ENCODE results near the gene SSR2.

SSR2 gene

GRCh38 chr1:156006666-156007376, 13.9 kb downstream of the SSR2 start:
- Histone ChIP-seq H3K27me3 (ENCODE audit: low read depth, low read length) (no peaks in the 10 kb centered on the region), H3K4me3 (ENCODE audit: low read depth in 1 of 2, low read length in 2 of 2) (no peak overlapping the region), H3K9me3 (ENCODE audit: control insufficient read depth in 1 of 2, low read length in 2 of 2) (no peaks in the 10 kb centered on the region), H3K4me1 (ENCODE audit: control insufficient read depth in 1 of 2, insufficient read depth in 2 of 2, low read length in 2 of 2) (no peaks in the 10 kb centered on the region), H3K27ac (ENCODE audit: low read length) (no peak overlapping the region), H3K36me3 (ENCODE audit: control insufficient read depth in 1 of 2, insufficient read depth in 2 of 2, low read length in 2 of 2) (peaks cover 29 to 33% of the 10 kb centered on the region in 2 donors)

GRCh38 chr1:156004843-156005584, 15.7 kb downstream of the SSR2 start:
- Histone ChIP-seq H3K36me3 (ENCODE audit: control insufficient read depth in 1 of 2, insufficient read depth in 2 of 2, low read length in 2 of 2) (peaks cover 12 to 17% of the 10 kb centered on the region in 2 donors), H3K4me3 (ENCODE audit: low read depth in 1 of 2, low read length in 2 of 2) (no peak overlapping the region), H3K4me1 (ENCODE audit: control insufficient read depth in 1 of 2, insufficient read depth in 2 of 2, low read length in 2 of 2) (no peaks in the 10 kb centered on the region), H3K27ac (ENCODE audit: low read length) (no peak overlapping the region), H3K27me3 (ENCODE audit: low read depth, low read length) (no peaks in the 10 kb centered on the region), H3K9me3 (ENCODE audit: control insufficient read depth in 1 of 2, low read length in 2 of 2) (no peaks in the 10 kb centered on the region)

GRCh38 chr1:156003923-156004188, 16.9 kb downstream of the SSR2 start:
- peaks cover 4 to 6% of the 10 kb centered on the region in 2 donors for H3K36me3 ChIP-seq (ENCODE audit: control insufficient read depth in 1 of 2, insufficient read depth in 2 of 2, low read length in 2 of 2)
- no peaks in the 10 kb centered on the region for H3K9me3 ChIP-seq (ENCODE audit: control insufficient read depth in 1 of 2, low read length in 2 of 2)
- H3K4me3 ChIP-seq (ENCODE audit: low read depth in 1 of 2, low read length in 2 of 2) = no peak overlapping the region
- H3K4me1 ChIP-seq (ENCODE audit: control insufficient read depth in 1 of 2, insufficient read depth in 2 of 2, low read length in 2 of 2) = no peaks in the 10 kb centered on the region
- H3K27me3 ChIP-seq (ENCODE audit: low read depth, low read length) = no peaks in the 10 kb centered on the region
- H3K27ac ChIP-seq (ENCODE audit: low read length) = no peak overlapping the region

- peak overlapping the region in 1 of 2 donors; percentile 39 for H3K4me3 ChIP-seq (ENCODE audit: low read depth in 1 of 2, low read length in 2 of 2)
- no peaks in the 10 kb centered on the region for H3K9me3 ChIP-seq (ENCODE audit: control insufficient read depth in 1 of 2, low read length in 2 of 2)
- no peaks in the 10 kb centered on the region for H3K4me1 ChIP-seq (ENCODE audit: control insufficient read depth in 1 of 2, insufficient read depth in 2 of 2, low read length in 2 of 2)
- H3K27me3 ChIP-seq (ENCODE audit: low read depth, low read length) = no peaks in the 10 kb centered on the region
- H3K36me3 ChIP-seq (ENCODE audit: control insufficient read depth in 1 of 2, insufficient read depth in 2 of 2, low read length in 2 of 2) = no peaks in the 10 kb centered on the region
- H3K27ac ChIP-seq (ENCODE audit: low read length) = peak overlapping the region; percentile 47
Observed at GRCh38 chr1:156002188-156002911, 18.4 kb downstream of the SSR2 start.

DNA sequence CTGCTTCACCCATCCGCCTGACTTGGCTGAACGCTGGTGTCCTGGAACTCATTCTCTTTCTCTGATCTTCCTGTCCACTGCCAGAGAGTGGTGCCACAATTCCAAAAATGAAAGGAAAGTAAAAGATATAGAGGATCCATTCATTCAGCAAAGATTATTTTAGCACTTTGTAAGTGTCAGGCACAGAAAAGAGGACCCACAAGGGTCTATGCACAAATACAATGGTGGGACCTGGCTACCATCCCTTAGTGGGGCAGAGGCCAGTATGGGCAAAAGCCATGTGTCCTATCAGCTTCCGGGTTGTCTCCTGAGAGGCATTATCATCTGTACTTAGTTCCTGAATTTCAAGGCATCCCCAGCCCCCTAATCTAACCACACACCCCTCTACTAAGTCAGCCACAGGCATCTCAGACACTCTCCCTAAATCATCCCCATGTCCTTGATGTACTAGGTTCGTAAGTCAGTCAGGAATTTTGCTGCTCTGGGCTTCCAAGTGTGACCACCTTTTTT, 19.0 kb downstream of the SSR2 start:
- Histone ChIP-seq H3K4me3 (ENCODE audit: low read depth in 1 of 2, low read length in 2 of 2) (peak overlapping the region in 1 of 2 donors; percentile 39), H3K27ac (ENCODE audit: low read length) (no peak overlapping the region), H3K36me3 (ENCODE audit: control insufficient read depth in 1 of 2, insufficient read depth in 2 of 2, low read length in 2 of 2) (no peaks in the 10 kb centered on the region), H3K27me3 (ENCODE audit: low read depth, low read length) (no peaks in the 10 kb centered on the region), H3K4me1 (ENCODE audit: control insufficient read depth in 1 of 2, insufficient read depth in 2 of 2, low read length in 2 of 2) (no peaks in the 10 kb centered on the region), H3K9me3 (ENCODE audit: control insufficient read depth in 1 of 2, low read length in 2 of 2) (no peaks in the 10 kb centered on the region)

DNA sequence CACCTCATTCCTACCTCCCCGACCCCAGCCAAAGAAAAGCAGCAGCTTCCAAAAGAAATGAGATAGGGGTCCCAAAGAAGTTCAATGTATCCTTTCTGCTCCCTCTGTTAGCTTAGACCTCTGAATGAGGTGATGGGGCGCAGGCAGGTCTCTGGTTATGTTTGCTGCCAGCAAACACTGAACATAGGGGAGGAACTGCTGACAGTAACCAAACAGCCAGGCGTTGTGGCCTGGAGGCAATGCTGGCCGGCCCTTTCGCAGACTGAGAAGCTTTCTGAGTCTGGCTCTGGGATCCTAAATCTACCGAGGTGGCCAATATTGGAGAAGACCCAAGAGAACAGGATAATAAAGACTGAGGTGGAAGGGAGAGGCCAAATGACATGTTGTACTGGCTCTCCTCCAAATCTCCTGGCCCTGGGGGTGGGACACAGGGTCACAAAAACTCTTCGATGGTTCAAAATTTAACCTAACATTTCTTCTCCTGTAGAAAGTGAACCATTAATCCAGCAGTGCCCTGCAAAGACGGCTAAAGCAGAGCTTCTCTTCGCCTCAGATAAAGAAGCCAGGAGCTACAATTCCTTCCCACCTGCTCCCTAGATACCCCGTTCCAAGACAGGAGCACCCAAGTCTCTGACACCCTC, 19.6 kb downstream of the SSR2 start:
- H3K9me3 ChIP-seq (ENCODE audit: control insufficient read depth in 1 of 2, low read length in 2 of 2) = no peaks in the 10 kb centered on the region
- no peak overlapping the region for H3K4me3 ChIP-seq (ENCODE audit: low read depth in 1 of 2, low read length in 2 of 2)
- no peak overlapping the region for H3K27ac ChIP-seq (ENCODE audit: low read length)
- H3K27me3 ChIP-seq (ENCODE audit: low read depth, low read length) = no peaks in the 10 kb centered on the region
- H3K36me3 ChIP-seq (ENCODE audit: control insufficient read depth in 1 of 2, insufficient read depth in 2 of 2, low read length in 2 of 2) = no peaks in the 10 kb centered on the region
- no peaks in the 10 kb centered on the region for H3K4me1 ChIP-seq (ENCODE audit: control insufficient read depth in 1 of 2, insufficient read depth in 2 of 2, low read length in 2 of 2)

GRCh38 chr1:155999964-156000363, 20.8 kb downstream of the SSR2 start:
- H3K27me3 ChIP-seq (ENCODE audit: low read depth, low read length) = no peaks in the 10 kb centered on the region
- H3K4me3 ChIP-seq (ENCODE audit: low read depth in 1 of 2, low read length in 2 of 2) = no peak overlapping the region
- no peak overlapping the region for H3K27ac ChIP-seq (ENCODE audit: low read length)
- H3K36me3 ChIP-seq (ENCODE audit: control insufficient read depth in 1 of 2, insufficient read depth in 2 of 2, low read length in 2 of 2) = no peaks in the 10 kb centered on the region
- no peaks in the 10 kb centered on the region for H3K4me1 ChIP-seq (ENCODE audit: control insufficient read depth in 1 of 2, insufficient read depth in 2 of 2, low read length in 2 of 2)
- H3K9me3 ChIP-seq (ENCODE audit: control insufficient read depth in 1 of 2, low read length in 2 of 2) = no peaks in the 10 kb centered on the region

DNA sequence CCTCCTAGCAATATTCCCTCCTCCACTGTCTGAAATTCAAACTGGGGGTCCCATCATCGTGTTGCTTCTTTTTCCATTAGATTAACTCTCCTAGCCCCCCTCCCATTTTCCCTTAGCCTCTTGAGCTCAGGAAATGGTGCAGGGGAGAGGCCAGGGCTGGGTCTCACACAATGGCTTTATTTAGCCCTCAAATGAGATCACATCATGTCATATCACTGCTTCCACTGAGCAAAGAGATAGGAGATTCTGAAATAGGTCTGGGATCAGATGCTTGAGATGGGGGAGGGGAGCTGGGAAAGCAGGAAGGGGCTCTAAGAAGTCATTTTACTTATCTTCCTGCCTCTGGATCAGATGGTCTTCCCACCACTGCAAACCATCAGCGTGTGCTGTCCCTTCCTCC, 24.6 kb downstream of the SSR2 start:
- Histone ChIP-seq H3K9me3 (ENCODE audit: control insufficient read depth in 1 of 2, low read length in 2 of 2) (no peaks in the 10 kb centered on the region), H3K4me3 (ENCODE audit: low read depth in 1 of 2, low read length in 2 of 2) (no peak overlapping the region), H3K36me3 (ENCODE audit: control insufficient read depth in 1 of 2, insufficient read depth in 2 of 2, low read length in 2 of 2) (no peaks in the 10 kb centered on the region), H3K4me1 (ENCODE audit: control insufficient read depth in 1 of 2, insufficient read depth in 2 of 2, low read length in 2 of 2) (no peaks in the 10 kb centered on the region), H3K27ac (ENCODE audit: low read length) (no peak overlapping the region), H3K27me3 (ENCODE audit: low read depth, low read length) (no peaks in the 10 kb centered on the region)

GRCh38 chr1:155993595-155993994, 27.2 kb downstream of the SSR2 start:
- Histone ChIP-seq H3K27ac (ENCODE audit: low read length) (no peak overlapping the region), H3K36me3 (ENCODE audit: control insufficient read depth in 1 of 2, insufficient read depth in 2 of 2, low read length in 2 of 2) (no peaks in the 10 kb centered on the region), H3K9me3 (ENCODE audit: control insufficient read depth in 1 of 2, low read length in 2 of 2) (no peaks in the 10 kb centered on the region), H3K4me1 (ENCODE audit: control insufficient read depth in 1 of 2, insufficient read depth in 2 of 2, low read length in 2 of 2) (peaks cover 0 to 10% of the 10 kb centered on the region in 2 donors), H3K27me3 (ENCODE audit: low read depth, low read length) (no peaks in the 10 kb centered on the region), H3K4me3 (ENCODE audit: low read depth in 1 of 2, low read length in 2 of 2) (no peak overlapping the region)

DNA sequence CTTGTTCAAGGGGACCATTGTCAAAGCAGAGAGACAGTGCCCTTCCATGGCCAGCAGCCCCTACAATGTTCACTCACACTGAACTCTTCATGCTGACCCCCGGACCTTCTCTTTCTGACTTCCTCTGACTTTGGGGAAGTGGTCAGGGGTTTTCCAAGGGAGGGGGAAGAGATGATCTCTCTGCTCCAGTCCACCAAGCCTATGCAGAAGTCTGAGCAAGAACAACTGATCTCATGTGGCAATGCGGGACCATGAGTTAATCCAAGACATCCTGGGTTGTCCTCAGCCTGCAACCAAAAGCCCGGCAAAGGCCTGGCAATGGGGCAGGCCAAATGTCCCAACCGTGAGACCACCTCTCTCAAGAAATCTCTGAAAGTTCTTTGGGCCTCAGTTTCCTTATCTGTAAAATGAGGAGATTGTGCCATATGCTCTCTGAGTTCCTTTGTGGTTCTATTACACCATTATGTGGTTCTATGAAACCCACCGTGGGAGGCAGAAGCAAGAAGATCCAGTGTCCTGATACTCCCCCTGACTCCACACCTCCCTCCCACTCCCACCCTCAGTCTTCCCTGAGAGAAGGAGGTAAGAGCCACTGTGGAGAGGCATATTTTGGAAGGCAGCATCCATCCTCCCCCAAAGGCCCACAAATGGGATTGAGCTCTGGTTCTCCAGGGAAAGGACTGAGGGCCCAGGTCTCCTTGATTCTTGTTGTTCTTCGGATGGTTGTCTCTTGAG, 30.6 kb downstream of the SSR2 start:
- no peak overlapping the region for H3K4me3 ChIP-seq (ENCODE audit: low read depth in 1 of 2, low read length in 2 of 2)
- H3K27me3 ChIP-seq (ENCODE audit: low read depth, low read length) = no peaks in the 10 kb centered on the region
- H3K9me3 ChIP-seq (ENCODE audit: control insufficient read depth in 1 of 2, low read length in 2 of 2) = no peaks in the 10 kb centered on the region
- peaks cover 0 to 10% of the 10 kb centered on the region in 2 donors for H3K4me1 ChIP-seq (ENCODE audit: control insufficient read depth in 1 of 2, insufficient read depth in 2 of 2, low read length in 2 of 2)
- H3K36me3 ChIP-seq (ENCODE audit: control insufficient read depth in 1 of 2, insufficient read depth in 2 of 2, low read length in 2 of 2) = no peaks in the 10 kb centered on the region
- H3K27ac ChIP-seq (ENCODE audit: low read length) = no peak overlapping the region
